T-cell (primary cell): Measurements from ENCODE around the gene ESR1. TPM values are rescaled to one million over a fixed set of nuclear protein-coding genes. Genes with fewer than 3 reads are reported as not detected.

Source experiments
- ATAC-seq, 4 experiments: fragments of 200-7000 bp in 3 of 4; fragments of 150-1000 bp in 1 of 4; cut with Tn5 transposase; replicated peaks in 1 of 4; 1 replicate in 3 of 4; 2 replicates in 1 of 4; pipeline ENCODE4 v1.10.0; 2021; ENCODE audit warnings: moderate library complexity in 3 of 4, mild to moderate bottlenecking in 2 of 4, moderate number of reproducible peaks in 1 of 4
- CTCF ChIA-PET, 2 donors: fragments of 300-600 bp; sonication (Branson Sonifier 250); formaldehyde crosslinking; loops; one replicate each; lab custom pipeline; 2022; ENCODE audit warnings: antibody characterized with exemption in 2 of 2; lab: Charles Lee
- POLR2A ChIA-PET, 2 donors: fragments of 300-600 bp; sonication (Branson Sonifier 250); formaldehyde crosslinking; loops; one replicate each; lab custom pipeline; 2022; ENCODE audit warnings: antibody characterized with exemption in 2 of 2; lab: Charles Lee
- DNase-seq, 35 experiments: peaks; one replicate each; pipeline versions ENCODE4 v3.0.0 to v3.0.0-alpha.2; 2013 to 2023
- H3K27ac ChIP-seq: one replicate; pipeline ENCODE4 v1.5.1; 2013; ENCODE audit warnings: low read length
- H3K27me3 ChIP-seq, 2 experiments: replicated peaks in 1 of 2; 1 replicate in 1 of 2; 2 replicates in 1 of 2; pipeline versions ENCODE4 v1.6.1 to v1.7.0; 2013; ENCODE audit warnings: low read length in 1 of 2, mixed read lengths in 1 of 2; ENCODE audit not compliant: control insufficient read depth in 2 of 2, insufficient read depth in 2 of 2; ENCODE audit errors: extremely low read depth in 1 of 2
- H3K36me3 ChIP-seq, 2 donors: 1 replicate in 1 of 2; 2 replicates in 1 of 2; pipeline versions ENCODE4 v1.6.1 to v1.7.0; 2013; ENCODE audit warnings: low read length in 1 of 2; ENCODE audit not compliant: control insufficient read depth in 2 of 2, insufficient read depth in 1 of 2; ENCODE audit errors: extremely low read depth in 1 of 2
- H3K4me1 ChIP-seq, 2 experiments: 1 replicate in 1 of 2; 2 replicates in 1 of 2; pipeline versions ENCODE4 v1.6.1 to v1.7.0; 2013; ENCODE audit warnings: low read length in 2 of 2, mixed read lengths in 1 of 2; ENCODE audit not compliant: insufficient read depth in 2 of 2, control insufficient read depth in 1 of 2; ENCODE audit errors: extremely low read depth in 1 of 2
- H3K4me3 ChIP-seq, 2 donors: 1 replicate in 1 of 2; 2 replicates in 1 of 2; pipeline versions ENCODE4 v1.5.1 to v1.7.0; 2013; ENCODE audit warnings: mild to moderate bottlenecking in 2 of 2, low read length in 1 of 2, moderate library complexity in 1 of 2; ENCODE audit not compliant: control insufficient read depth in 1 of 2; ENCODE audit errors: extremely low read depth in 1 of 2
- H3K9me3 ChIP-seq: 2 replicates; pipeline ENCODE4 v1.7.0; 2013
- H3K27ac Mint-ChIP-seq, 2 donors: one replicate each; pipeline ENCODE4 v1.8.0; 2020 to 2021; ENCODE audit warnings: mild to moderate bottlenecking in 2 of 2, mixed read lengths in 2 of 2
- H3K27me3 Mint-ChIP-seq, 2 donors: one replicate each; pipeline ENCODE4 v1.8.0; 2021 to 2022; ENCODE audit warnings: mixed read lengths in 2 of 2
- H3K36me3 Mint-ChIP-seq: one replicate; pipeline ENCODE4 v1.8.0; 2021; ENCODE audit warnings: mixed read lengths
- H3K4me1 Mint-ChIP-seq, 3 donors: one replicate each; pipeline ENCODE4 v1.8.0; 2020 to 2022; ENCODE audit warnings: mixed read lengths in 3 of 3, mild to moderate bottlenecking in 1 of 3
- H3K4me3 Mint-ChIP-seq, 3 donors: one replicate each; pipeline ENCODE4 v1.8.0; 2020 to 2022; ENCODE audit warnings: mild to moderate bottlenecking in 3 of 3, mixed read lengths in 3 of 3, moderate library complexity in 3 of 3
- H3K9me3 Mint-ChIP-seq, 3 donors: one replicate each; pipeline ENCODE4 v1.8.0; 2020 to 2022; ENCODE audit warnings: mixed read lengths in 3 of 3
- WGBS: methylation state at CpG from one replicate; pipeline ENCODE4 v1.1.5; 2013; ENCODE audit warnings: missing lambda C conversion rate; ENCODE audit not compliant: insufficient coverage; 5-methylcytosine and 5-hydroxymethylcytosine counted together
- total RNA-seq, 35 experiments: library from RNA in 6 of 35; stranded (reverse) in 6 of 35; fragments of 120-200 nt in 1 of 35; gene quantifications; one replicate each; pipeline versions ENCODE4 v1.2.1 to v1.2.4 and lab custom pipeline; 2013 to 2026

ESR1 gene
- total RNA-seq, 5 donors from 2014 or later (not counting 1 experiment from before 2014, with no cell fraction given) = 1.5 to 7.3 (median 5.8) TPM

DNA sequence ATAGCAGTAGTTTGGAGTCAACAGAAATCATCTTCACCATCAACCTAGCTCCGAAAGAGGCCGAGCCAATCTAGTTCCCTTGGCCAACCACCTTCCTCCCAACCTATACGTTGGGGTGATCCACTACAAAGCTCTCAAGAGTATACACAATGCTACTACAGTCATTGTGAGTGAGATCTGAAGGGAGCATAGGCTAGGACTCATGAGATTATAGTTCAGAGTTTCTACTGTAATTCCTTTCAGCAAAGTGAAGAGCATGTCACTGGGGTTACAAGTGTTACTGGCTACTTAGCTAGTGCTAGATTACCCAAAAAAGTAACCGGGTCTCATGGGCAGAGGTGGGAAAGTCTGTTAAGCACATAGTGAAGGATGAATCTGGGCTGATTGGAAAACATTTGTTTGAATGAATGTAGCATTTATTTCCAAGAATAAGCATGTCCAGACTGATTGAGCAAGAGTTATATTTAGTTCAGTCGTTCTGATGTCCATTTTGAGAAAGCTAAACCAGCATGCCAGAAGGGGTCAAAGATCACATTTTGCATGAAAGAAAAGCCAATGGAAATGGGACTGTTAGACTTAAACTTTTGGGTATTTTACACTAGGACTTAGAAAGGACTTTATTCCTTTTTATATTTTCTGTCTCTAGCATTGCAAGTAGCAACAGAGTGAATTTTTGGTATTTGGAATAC is 10.5 kb upstream of the ESR1 start:
- WGBS = 100% methylated on average over 1 of the region's 5 CpGs
- ChIA-PET POLR2A (no interaction called here), CTCF (no interaction called here)
- Mint-ChIP-seq H3K4me1 (no peaks in the 10 kb centered on the region), H3K4me3 (no peak overlapping the region), H3K27ac (no peak overlapping the region), H3K27me3 (peaks cover 5% of the 10 kb centered on the region in 2 donors), H3K36me3 (no peaks in the 10 kb centered on the region), H3K9me3 (no peaks in the 10 kb centered on the region)
- H3K27me3 ChIP-seq = no peaks in the 10 kb centered on the region
- H3K4me1 ChIP-seq = no peaks in the 10 kb centered on the region
- H3K9me3 ChIP-seq = no peaks in the 10 kb centered on the region
- H3K36me3 ChIP-seq = no peaks in the 10 kb centered on the region
- H3K27ac ChIP-seq = no peak overlapping the region
- DNase-seq (no peak), ATAC-seq (no peak)
- H3K4me3 ChIP-seq = no peak overlapping the region

DNA sequence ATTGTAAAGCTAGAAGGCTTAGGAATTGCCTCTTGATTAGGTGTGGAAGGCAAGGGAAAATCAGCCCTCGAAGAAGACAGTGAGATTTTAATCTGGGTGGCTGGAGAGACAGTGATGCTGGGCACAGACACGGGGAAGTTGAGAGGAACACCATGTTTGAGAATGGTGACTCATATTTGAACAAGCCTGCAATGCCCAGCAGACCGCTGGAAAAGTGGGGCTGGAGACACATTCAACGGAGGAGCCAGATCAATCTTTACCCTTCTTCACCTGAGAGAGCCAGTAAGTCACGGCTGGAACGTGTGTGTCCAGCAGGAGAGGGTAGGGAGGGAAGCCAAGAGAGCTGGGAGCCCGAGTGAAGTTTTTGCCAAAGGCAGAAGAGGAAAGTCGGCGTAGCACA is 3.7 kb upstream of the ESR1 start:
- peaks cover 31 to 32% of the 10 kb centered on the region in 2 donors for H3K27me3 Mint-ChIP-seq
- ATAC-seq = no peak

GRCh38 chr6:151804585-151805285 is 2.7 kb upstream of the ESR1 start:
- Histone ChIP-seq H3K27ac (no peak overlapping the region), H3K9me3 (no peaks in the 10 kb centered on the region), H3K4me3 (no peak overlapping the region), H3K27me3 (peaks cover 6 to 31% of the 10 kb centered on the region in 2 experiments), H3K4me1 (peaks cover 2 to 13% of the 10 kb centered on the region in 2 experiments), H3K36me3 (no peaks in the 10 kb centered on the region)
- peaks cover 0 to 4% (median 0%) of the 10 kb centered on the region in 3 donors for H3K9me3 Mint-ChIP-seq
- POLR2A ChIA-PET = no interaction called here
- no peak overlapping the region for H3K27ac Mint-ChIP-seq
- H3K4me1 Mint-ChIP-seq = peaks cover 14 to 18% (median 14%) of the 10 kb centered on the region in 3 donors
- WGBS = 80% methylated on average over 2 of the region's 11 CpGs
- DNase-seq = no peak
- CTCF ChIA-PET = no interaction called here
- H3K27me3 Mint-ChIP-seq = peaks cover 33 to 35% of the 10 kb centered on the region in 2 donors
- H3K4me3 Mint-ChIP-seq = no peak overlapping the region
- H3K36me3 Mint-ChIP-seq = peaks cover 9% of the 10 kb centered on the region
- no peak for ATAC-seq

More for the DNA sequence above, 3.7 kb upstream of the ESR1 start:
- no peak overlapping the region for H3K27ac Mint-ChIP-seq
- POLR2A ChIA-PET = no interaction called here
- no peak overlapping the region for H3K27ac ChIP-seq
- peaks cover 0 to 4% (median 0%) of the 10 kb centered on the region in 3 donors for H3K9me3 Mint-ChIP-seq
- no peak overlapping the region for H3K4me3 Mint-ChIP-seq
- no peaks in the 10 kb centered on the region for H3K9me3 ChIP-seq
- DNase-seq = no peak
- peaks cover 5 to 23% of the 10 kb centered on the region in 2 experiments for H3K27me3 ChIP-seq
- H3K4me3 ChIP-seq = no peak overlapping the region
- no peaks in the 10 kb centered on the region for H3K36me3 ChIP-seq
- H3K4me1 Mint-ChIP-seq = peaks cover 8 to 14% (median 13%) of the 10 kb centered on the region in 3 donors
- CTCF ChIA-PET = no interaction called here
- H3K36me3 Mint-ChIP-seq = peaks cover under 1% of the 10 kb centered on the region
- H3K4me1 ChIP-seq = peaks cover 2 to 13% of the 10 kb centered on the region in 2 experiments
- 86% methylated on average over 2 of the region's 9 CpGs for WGBS

GRCh38 chr6:151805286-151805840 is 2.1 kb upstream of the ESR1 start:
- H3K9me3 Mint-ChIP-seq = peaks cover 0 to 4% (median 0%) of the 10 kb centered on the region in 3 donors
- no peaks in the 10 kb centered on the region for H3K36me3 ChIP-seq
- H3K4me3 Mint-ChIP-seq = no peak overlapping the region
- H3K27ac ChIP-seq = no peak overlapping the region
- 81% methylated on average over 7 of the region's 11 CpGs for WGBS
- POLR2A ChIA-PET = no interaction called here
- no peak for DNase-seq
- no peaks in the 10 kb centered on the region for H3K9me3 ChIP-seq
- CTCF ChIA-PET = interaction anchor here in 1 of 2 donors (0.7 kb wide), 1 partner anchor 471 kb away, joined by 4 read pairs; no protein-coding TSS in a partner anchor
- ATAC-seq = no peak
- peaks cover 2 to 13% of the 10 kb centered on the region in 2 experiments for H3K4me1 ChIP-seq
- H3K4me3 ChIP-seq = no peak overlapping the region
- peaks cover 37% of the 10 kb centered on the region in 2 donors for H3K27me3 Mint-ChIP-seq
- peaks cover 9% of the 10 kb centered on the region for H3K36me3 Mint-ChIP-seq
- H3K4me1 Mint-ChIP-seq = peaks cover 14 to 18% (median 14%) of the 10 kb centered on the region in 3 donors
- peaks cover 6 to 31% of the 10 kb centered on the region in 2 experiments for H3K27me3 ChIP-seq
- H3K27ac Mint-ChIP-seq = no peak overlapping the region

- Histone ChIP-seq H3K27ac (no peak overlapping the region), H3K4me1 (peaks cover 2 to 13% of the 10 kb centered on the region in 2 experiments), H3K9me3 (no peaks in the 10 kb centered on the region), H3K27me3 (peaks cover 6 to 31% of the 10 kb centered on the region in 2 experiments), H3K4me3 (peak overlapping the region in 1 of 2 donors; percentile 49), H3K36me3 (no peaks in the 10 kb centered on the region)
- CTCF ChIA-PET = interaction anchor here (0.6 to 1.0 kb wide), 2 partner anchors 8 to 860 kb away, joined by 3 to 4 read pairs; no protein-coding TSS in a partner anchor
- peak overlapping the region; percentile 47 to 78 (median 72) for H3K4me3 Mint-ChIP-seq
- peaks cover 0 to 4% (median 0%) of the 10 kb centered on the region in 3 donors for H3K9me3 Mint-ChIP-seq
- H3K27me3 Mint-ChIP-seq = peaks cover 43 to 46% of the 10 kb centered on the region in 2 donors
- POLR2A ChIA-PET = no interaction called here
- H3K27ac Mint-ChIP-seq = peak overlapping the region in 1 of 2 donors; percentile 38
- DNase-seq (no peak), ATAC-seq (peak in 1 of 4 experiments; percentile 22)
- H3K36me3 Mint-ChIP-seq = peaks cover 9% of the 10 kb centered on the region
- WGBS = 6% methylated on average over 9 of the region's 20 CpGs
- H3K4me1 Mint-ChIP-seq = peaks cover 14 to 18% (median 14%) of the 10 kb centered on the region in 3 donors
These were observed 547 bp upstream of the ESR1 start for GRCh38 chr6:151806757-151807512.
